Thyroid gland (tissue), 4 donors: ENCODE measurements around the gene BICD2. TPM values are rescaled to one million over a fixed set of nuclear protein-coding genes. Genes with fewer than 3 reads are reported as not detected.

Experiments
- DNase-seq, 2 donors: peaks; one replicate each; pipeline ENCODE4 v3.0.0-alpha.2; 2019
- H3K27ac ChIP-seq, 3 donors: fragments of 200-600 bp; sonication (generic); 1 replicate in 2 of 3; 2 replicates in 1 of 3; pipeline ENCODE4 v1.5.1; 2016 to 2019; ENCODE audit warnings: mild to moderate bottlenecking in 1 of 3, moderate library complexity in 1 of 3
- H3K27me3 ChIP-seq: fragments of 200-600 bp; sonication (generic); one replicate; pipeline ENCODE4 v1.5.1; 2019
- H3K36me3 ChIP-seq, 2 donors: fragments of 200-600 bp; sonication (generic); one replicate each; pipeline ENCODE4 v1.5.1; 2016 to 2019
- H3K4me1 ChIP-seq, 2 donors: fragments of 200-600 bp; sonication (generic); one replicate each; pipeline ENCODE4 v1.5.1; 2017 to 2019
- H3K4me3 ChIP-seq, 3 donors: fragments of 200-600 bp; sonication (generic); replicated peaks in 1 of 3; 1 replicate in 2 of 3; 2 replicates in 1 of 3; pipeline ENCODE4 v1.5.1; 2016; ENCODE audit warnings: mild to moderate bottlenecking in 1 of 3
- H3K9me3 ChIP-seq: fragments of 200-600 bp; sonication (generic); one replicate; pipeline ENCODE4 v1.5.1; 2017
- POLR2A ChIP-seq, 2 donors: fragments of 450-650 bp; IDR thresholded peaks; one replicate each; pipeline ENCODE4 v1.6.1; 2017; ENCODE audit warnings: antibody characterized with exemption in 2 of 2, mild to moderate bottlenecking in 2 of 2, moderate library complexity in 1 of 2
- WGBS, 2 donors: methylation state at CpG; one replicate each; pipeline ENCODE4 v1.1.5; 2017; 5-methylcytosine and 5-hydroxymethylcytosine counted together
- intact Hi-C: fragments of 100-400 bp; cut with DNase I; formaldehyde crosslinking; loops from one replicate; pipeline ENCODE4 v1.15.1; 2023
- total RNA-seq, 4 donors: library from RNA; depleted of rRNA; stranded (reverse); fragments of >200 nt; gene quantifications; one replicate each; pipeline ENCODE4 v1.2.3, GENCODE V29; 2016
- TF ChIP-seq, protein P1 (sequence below), 6 experiments: fragments of 200-600 bp in 3 of 6; fragments of 450-650 bp in 3 of 6; sonication (generic) in 3 of 6; IDR thresholded peaks; one replicate each; pipeline ENCODE4 v1.5.1; 2016 to 2019; ENCODE audit warnings: antibody characterized with exemption in 6 of 6, mild to moderate bottlenecking in 2 of 6, inconsistent platforms in 1 of 6, moderate library complexity in 1 of 6

BICD2 gene
- total RNA-seq, 4 donors from 2014 or later = 26.1 to 33.3 (median 28.2) TPM

GRCh38 chr9:92686954-92687353 lies 77.7 kb downstream of the BICD2 start:
- 43 to 63% methylated on average over 3 of the region's 3 CpGs for WGBS, 2 donors
- DNase-seq = no peak
- TF ChIP-seq, protein P1, sequence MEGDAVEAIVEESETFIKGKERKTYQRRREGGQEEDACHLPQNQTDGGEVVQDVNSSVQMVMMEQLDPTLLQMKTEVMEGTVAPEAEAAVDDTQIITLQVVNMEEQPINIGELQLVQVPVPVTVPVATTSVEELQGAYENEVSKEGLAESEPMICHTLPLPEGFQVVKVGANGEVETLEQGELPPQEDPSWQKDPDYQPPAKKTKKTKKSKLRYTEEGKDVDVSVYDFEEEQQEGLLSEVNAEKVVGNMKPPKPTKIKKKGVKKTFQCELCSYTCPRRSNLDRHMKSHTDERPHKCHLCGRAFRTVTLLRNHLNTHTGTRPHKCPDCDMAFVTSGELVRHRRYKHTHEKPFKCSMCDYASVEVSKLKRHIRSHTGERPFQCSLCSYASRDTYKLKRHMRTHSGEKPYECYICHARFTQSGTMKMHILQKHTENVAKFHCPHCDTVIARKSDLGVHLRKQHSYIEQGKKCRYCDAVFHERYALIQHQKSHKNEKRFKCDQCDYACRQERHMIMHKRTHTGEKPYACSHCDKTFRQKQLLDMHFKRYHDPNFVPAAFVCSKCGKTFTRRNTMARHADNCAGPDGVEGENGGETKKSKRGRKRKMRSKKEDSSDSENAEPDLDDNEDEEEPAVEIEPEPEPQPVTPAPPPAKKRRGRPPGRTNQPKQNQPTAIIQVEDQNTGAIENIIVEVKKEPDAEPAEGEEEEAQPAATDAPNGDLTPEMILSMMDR (IDR thresholded peaks at IDR 0.05) = no peak
- no peak for TF ChIP-seq POLR2A (IDR thresholded peaks at IDR 0.05)
- no peaks in the 10 kb centered on the region for H3K4me1 ChIP-seq
- intact Hi-C loops = no loop called here
- H3K27ac ChIP-seq = no peak overlapping the region
- no peaks in the 10 kb centered on the region for H3K9me3 ChIP-seq
- no peaks in the 10 kb centered on the region for H3K36me3 ChIP-seq
- H3K27me3 ChIP-seq = no peaks in the 10 kb centered on the region
- no peak overlapping the region for H3K4me3 ChIP-seq

- WGBS, 2 donors = 81 to 84% methylated on average over 5 of the region's 5 CpGs
- no peaks in the 10 kb centered on the region for H3K36me3 ChIP-seq
- H3K4me1 ChIP-seq = no peaks in the 10 kb centered on the region
- H3K9me3 ChIP-seq = no peaks in the 10 kb centered on the region
- H3K27me3 ChIP-seq = no peaks in the 10 kb centered on the region
- no peak for DNase-seq
- TF ChIP-seq, protein P1 (IDR thresholded peaks at IDR 0.05) = no peak
- TF ChIP-seq POLR2A (IDR thresholded peaks at IDR 0.05) = no peak
- intact Hi-C loops = no loop called here
- no peak overlapping the region for H3K27ac ChIP-seq
- no peak overlapping the region for H3K4me3 ChIP-seq
These were observed 79.6 kb downstream of the BICD2 start for GRCh38 chr9:92685022-92685421.

GRCh38 chr9:92682269-92682668 lies 82.4 kb downstream of the BICD2 start:
- no peaks in the 10 kb centered on the region for H3K4me1 ChIP-seq
- no peak for DNase-seq
- WGBS, 2 donors = 95 to 99% methylated on average over 8 of the region's 8 CpGs
- intact Hi-C loops = no loop called here
- H3K4me3 ChIP-seq = no peak overlapping the region
- no peaks in the 10 kb centered on the region for H3K9me3 ChIP-seq
- no peak overlapping the region for H3K27ac ChIP-seq
- no peak for TF ChIP-seq POLR2A (IDR thresholded peaks at IDR 0.05)
- TF ChIP-seq, protein P1 (IDR thresholded peaks at IDR 0.05) = no peak
- H3K27me3 ChIP-seq = no peaks in the 10 kb centered on the region
- H3K36me3 ChIP-seq = no peaks in the 10 kb centered on the region

DNA sequence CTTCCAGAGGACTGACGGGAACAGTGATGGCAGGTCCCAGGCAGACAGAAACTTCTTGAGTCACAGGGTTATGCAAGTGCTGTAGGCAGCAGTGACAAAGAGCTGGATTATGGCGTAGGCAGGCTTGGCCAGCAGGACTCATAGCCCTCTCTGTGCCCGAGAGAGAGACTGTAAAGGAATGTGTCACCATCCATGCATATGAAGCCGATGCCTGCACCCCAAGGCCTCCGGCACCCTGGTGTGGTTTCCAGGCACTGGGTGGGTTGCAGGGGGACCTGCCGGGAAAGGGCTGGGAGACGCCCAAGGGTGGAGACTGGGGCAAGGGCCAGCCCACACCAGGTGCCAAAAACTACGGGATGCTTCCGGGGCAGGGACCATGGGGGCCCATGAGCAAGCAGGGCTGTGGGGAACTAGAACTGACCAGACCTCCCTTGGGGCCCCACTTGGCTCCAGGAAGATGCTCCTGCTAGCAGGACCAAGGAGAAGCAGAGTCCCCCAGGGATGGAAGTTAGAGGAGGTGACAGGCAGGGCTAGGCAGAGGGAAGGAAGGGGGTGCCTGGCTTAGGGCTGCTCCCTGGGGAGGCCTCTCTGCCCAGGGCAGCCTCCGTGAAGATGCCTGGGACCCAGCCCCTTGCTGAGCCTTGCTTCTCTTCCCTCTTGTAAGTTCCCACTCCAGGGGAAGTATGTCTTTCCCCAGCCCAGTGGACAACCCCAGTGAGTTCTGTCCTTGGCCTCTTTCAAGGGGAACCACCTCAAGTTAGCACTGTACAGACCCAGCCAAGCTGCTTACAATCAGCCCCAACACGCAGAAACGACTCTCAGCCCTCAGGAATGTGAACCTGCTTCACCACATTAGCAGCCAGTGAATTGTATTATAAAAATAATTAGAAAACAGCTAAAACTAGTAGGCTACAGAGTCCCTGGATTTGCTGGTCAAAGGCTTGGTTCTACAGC lies 84.2 kb downstream of the BICD2 start:
- no peak for DNase-seq
- WGBS, 2 donors = 78 to 81% methylated on average over 12 of the region's 12 CpGs

More for the DNA sequence above, 84.2 kb downstream of the BICD2 start:
- TF ChIP-seq, protein P1 (IDR thresholded peaks at IDR 0.05) = no peak
- TF ChIP-seq POLR2A (IDR thresholded peaks at IDR 0.05) = no peak
- H3K27me3 ChIP-seq = no peaks in the 10 kb centered on the region
- intact Hi-C loops = no loop called here
- H3K4me3 ChIP-seq = no peak overlapping the region
- no peaks in the 10 kb centered on the region for H3K36me3 ChIP-seq
- no peak overlapping the region for H3K27ac ChIP-seq
- no peaks in the 10 kb centered on the region for H3K9me3 ChIP-seq
- no peaks in the 10 kb centered on the region for H3K4me1 ChIP-seq
